DMS153 (cell line): ENCODE measurements around the gene PPP1R13L.

Experiments
- DNase-seq: peaks from one replicate; lab custom pipeline; 2025; lab: John Stamatoyannopoulos, UW

PPP1R13L gene

DNA sequence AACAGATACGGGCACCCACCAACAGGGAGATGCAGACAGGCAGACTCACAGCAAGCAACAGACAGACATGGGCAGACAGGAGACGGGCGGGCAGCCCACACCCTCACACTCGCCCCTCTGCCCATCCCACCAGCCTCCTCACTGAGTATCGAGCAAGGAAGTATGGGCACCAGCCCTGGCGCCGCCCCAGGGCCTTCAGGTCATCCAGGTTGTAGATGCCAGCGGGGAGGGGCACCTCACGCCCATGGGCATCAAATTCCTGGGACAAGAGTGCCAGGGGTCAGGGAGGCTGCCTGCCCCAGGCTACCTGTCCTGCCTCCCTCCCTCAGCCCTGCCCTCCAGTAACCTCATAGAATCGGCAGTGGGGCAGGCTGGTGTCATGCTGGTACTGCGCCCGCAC, 40.2 kb downstream of the PPP1R13L start:
- DNase-seq = no peak

DNA sequence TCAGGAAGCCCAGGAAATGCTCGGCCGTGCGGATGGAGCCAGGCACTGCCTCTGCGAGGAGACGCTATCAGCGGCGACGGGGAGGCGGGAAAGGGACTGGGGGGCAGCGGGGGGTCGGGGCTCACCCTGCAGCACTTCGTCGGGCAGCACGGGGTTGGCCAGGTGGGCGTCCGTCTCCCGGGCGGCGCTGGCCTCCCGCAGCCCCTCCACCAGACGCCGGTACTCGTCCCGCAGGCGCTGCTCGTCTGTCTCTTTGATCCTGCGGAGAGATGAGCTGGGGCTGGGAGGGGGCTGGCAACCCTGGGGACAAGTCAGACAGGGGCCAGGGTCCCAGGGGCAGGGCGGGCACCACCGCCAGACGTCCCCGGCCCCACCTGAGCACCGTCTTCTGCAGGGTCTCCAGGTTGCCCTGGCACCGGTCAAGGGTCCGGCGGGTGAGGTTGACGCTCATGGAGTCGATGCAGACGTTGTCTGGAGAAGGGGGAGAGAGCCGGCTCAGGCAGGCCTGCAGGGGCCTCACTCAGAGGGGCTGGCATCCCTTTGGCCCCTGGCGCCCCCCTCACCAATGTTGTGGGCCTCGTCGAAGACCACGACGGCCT, 40.9 kb downstream of the PPP1R13L start:
- no peak for DNase-seq

DNA sequence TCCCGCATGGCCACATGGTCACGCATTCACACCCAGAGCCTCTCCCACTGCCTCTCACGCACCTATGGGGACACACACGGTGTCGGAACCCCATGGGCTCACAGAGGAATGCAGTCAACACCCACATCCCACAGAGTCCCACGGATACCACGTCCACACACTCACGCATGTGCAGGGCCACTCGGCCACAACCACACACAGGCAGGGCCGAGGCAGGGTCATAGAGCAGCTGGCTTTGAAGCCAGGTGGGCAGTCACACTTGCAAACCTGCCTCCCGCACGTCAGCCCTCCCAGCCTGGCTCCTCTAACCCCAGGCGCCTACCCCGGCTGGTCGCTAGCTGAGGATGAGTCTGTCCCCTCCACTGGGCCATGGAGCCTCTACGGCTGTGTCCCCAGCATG, 42.6 kb downstream of the PPP1R13L start:
- no peak for DNase-seq

DNA sequence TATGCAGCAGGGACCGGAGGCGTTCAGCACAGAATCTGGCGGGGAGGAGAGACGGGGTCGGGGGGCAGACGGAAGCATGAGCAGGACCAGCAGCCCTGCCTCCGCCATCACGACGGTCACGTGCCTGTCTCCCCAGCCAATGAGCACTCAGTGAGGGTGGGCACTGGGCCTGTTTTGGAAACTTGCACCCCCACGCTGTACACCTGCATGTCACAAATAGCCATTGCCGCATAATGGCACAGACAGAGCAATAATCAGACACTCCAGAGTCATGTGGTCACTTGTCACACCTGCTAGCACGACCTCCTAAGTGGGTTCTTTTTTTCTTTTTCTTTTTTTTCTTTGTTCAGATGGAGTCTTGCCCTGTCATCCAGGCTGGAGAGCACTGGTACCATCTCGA, 43.3 kb downstream of the PPP1R13L start:
- DNase-seq = no peak

DNA sequence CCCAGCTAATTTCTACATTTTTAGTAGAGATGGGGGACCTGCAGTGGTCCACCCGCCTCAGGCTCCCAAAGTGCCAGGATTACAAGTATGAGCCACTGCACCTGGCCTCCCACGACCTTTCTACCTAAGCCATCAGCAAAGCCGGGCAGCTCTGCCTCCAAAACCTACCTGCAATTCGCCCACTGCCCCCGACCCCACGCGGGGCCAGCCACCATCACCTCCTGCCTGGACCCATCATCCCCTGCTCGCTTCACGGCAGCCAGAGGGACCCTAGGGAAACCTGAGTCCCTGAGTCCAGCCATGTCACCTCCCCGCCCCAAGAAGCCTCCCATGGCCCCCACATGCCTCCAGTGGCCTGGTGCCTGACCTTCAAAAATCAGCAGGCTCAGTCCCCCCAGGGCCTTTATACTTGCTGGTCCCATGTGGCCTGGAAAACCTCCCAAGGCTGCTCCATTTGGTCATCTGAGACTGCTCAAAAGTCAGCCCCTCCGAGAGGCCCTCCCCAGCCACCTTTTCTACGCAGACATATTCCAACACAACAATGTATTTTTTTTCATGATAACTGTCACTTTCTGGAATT, 46.6 kb downstream of the PPP1R13L start:
- no peak for DNase-seq

DNA sequence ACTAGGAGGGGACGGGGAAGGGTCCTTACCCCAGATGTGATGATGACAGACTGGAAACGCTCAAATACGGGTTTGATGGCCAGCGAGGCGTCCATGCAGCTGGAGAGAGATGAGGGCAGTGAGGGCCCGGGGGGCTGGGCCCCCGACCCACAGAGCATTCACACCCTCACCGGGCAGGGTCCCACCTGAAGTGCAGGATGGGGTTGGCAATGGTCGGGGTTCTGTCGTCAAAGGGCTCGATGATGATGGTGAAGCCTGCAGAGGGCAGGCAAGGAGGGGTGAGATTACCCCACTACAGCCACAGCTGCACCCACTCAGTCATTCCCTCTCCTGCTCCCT, 47.5 kb downstream of the PPP1R13L start:
- no peak for DNase-seq

DNA sequence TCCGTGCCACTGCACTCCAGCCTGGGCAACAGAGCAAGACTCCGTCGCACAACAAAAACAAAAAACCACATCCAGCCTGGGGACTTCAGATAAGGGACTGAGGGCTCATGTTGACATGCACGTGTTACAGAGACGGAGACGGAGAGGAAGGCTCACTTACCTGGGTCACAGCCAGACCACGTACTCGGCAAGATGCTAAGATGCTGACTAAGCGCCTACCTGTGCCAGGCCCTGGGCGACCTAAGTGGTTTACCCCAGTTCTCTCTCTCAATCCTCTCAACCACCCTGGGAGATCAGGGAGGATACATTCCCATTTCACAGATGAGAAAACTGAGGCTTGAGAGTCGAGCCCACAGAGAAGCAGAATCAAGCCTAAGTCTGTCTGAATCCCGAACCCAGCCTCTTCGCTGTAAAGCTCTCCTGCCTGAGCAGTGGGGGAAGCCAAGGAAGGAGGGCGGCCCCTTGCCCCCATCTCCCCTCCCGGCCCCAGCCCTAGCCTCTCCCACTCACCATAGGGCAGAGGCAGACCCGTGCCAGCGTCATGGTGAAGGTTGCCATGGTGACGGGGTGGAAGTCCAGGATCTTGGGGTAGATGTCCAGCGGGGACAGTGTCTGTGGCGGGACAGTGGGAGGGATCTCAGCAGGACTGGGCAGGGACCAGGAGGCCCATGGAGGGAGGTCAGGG, 48.0 kb downstream of the PPP1R13L start:
- DNase-seq = no peak

DNA sequence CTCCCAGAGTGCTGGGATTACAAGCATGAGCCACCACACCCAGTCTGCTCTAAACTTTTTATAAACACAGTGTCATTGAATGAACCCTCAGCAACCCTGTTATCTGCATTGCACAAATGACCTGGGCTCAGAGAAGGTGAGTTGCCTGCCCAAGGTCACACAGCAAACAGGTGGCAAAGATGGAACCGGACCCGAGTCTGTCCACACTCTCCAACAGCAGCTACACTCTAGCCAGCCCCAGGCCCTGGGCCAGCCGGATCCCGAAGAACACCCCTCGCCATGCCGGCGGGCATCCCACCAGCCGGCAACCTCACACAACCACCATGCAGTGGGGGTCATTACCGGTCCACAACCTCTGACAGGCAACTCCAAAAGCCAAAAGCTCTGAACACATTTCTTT, 49.0 kb downstream of the PPP1R13L start:
- DNase-seq = no peak

DNA sequence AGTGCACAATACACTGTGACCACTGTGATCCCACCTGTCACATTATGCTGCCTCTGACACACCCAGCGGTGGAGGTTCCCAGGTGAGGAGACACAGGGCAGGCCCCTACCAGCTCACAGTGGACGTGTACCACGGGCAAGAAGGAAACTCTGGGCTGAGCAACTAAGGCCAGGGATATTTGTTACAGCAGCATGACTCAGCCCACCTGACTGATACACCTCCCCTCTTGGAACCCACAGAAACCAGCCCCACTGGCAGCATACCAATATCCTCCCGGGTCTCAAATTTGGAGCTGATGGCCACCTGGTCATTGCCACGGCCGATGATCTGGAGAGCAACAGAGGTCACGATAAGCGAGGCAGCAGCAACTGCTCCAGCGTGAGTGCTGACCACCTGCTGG, 49.5 kb downstream of the PPP1R13L start:
- DNase-seq = no peak

DNA sequence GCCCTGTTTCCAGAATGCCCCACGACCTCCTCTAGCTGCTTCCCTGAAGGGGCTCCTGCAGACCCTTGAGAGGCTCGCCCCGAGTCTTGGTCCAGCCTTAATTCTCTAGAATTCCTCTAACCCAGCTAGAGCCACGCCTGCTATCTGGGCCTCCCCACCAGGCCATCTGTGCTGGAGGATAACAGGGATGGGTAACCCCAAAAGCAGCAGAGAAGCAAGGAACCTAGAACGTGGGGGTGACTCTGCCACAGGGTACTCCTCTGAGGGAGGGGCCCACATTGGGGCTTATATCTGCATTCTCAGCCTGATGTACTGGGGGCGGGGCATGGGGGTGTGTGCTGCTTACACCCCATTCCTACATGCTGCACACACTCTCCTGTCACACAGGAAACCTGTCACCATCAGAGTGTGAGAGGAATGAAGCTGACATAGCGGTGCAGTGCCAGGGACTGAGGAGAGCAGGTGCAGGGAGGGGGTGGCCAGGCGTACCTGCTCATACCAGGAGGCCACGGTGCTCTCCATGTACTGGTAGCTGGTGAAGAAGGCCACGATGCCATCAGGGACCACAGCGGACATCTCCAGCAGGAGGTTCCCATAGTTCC, 50.5 kb downstream of the PPP1R13L start:
- no peak for DNase-seq

DNA sequence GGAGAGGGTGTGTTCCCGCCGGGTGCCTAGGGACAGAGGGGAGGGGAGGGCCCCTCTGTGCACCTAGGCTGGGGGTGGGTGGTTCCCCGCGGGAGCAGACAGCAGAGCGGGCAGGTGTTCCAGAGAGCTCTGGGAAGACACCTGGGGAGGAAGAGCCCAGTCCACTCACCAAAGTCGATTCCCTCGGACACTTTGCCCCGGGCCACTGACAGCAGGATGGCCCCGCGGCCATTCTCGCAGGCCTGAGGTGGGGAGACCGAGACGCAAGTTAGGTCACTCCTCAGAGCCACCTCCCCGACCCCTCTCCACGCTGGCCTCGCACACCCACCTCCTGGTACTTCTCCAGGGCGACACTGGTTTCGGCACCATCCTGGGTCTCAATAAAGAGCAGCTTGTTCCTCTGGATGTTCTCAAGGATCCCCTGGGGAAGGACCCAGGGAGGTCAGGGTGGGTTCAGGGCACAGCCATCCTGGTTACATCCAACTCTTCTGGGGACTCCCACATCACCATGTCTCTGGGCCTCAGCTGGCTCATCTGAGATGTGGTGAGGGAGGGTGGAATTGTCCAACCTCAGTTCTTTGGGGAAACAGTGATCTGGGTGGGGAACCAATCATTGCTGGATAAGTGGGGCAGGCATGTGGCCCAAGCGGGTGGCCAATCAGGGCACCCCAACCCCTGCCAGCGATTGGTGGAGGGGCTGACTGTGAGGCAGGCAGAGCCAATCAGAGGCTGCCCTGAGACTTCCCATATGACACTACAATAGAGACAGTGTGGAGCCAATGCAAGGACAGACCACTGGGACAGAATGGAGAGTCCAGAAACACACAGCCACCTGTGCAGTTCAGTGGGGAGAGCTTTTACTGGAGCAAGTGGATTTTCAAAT, 51.7 kb downstream of the PPP1R13L start:
- DNase-seq = no peak

DNA sequence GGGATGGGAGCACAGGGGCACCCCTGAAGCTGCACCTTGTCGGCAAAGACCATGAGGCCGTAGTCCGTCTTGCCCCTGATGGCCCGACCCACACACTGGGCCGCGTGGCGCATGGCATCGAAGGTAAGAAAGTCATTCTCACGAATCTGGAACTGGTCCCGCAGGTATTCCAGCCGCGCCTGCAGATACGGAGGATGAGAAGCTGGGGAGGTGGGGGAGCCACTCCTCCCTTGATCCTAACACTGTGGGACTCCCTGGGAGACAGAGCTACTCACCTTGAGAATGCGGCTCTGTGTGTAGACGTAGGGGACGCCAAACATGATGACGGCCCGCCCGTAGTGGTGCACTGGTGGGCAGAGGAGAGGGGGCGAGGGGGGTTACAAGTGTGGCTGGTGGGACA, 52.4 kb downstream of the PPP1R13L start:
- no peak for DNase-seq

DNA sequence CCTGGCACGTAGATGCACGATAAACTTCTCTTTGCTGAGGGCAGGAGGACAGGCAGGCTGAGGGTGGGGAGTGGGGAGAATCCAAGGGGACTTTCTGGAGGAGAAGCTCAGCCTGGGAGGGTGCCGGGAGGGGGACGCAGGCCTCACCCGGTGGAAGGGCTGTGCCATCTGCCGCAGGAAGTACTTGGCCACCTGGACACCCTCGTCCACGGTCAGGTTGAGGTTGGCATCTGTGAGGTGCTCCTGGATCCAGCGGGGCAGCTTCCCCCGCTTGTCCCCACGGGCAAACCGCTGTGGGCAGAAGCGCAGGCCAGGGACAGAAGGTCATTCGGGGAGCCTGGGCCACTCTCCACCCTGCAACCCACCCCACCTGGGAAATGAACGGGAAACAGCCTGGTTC, 52.8 kb downstream of the PPP1R13L start:
- DNase-seq = no peak

DNA sequence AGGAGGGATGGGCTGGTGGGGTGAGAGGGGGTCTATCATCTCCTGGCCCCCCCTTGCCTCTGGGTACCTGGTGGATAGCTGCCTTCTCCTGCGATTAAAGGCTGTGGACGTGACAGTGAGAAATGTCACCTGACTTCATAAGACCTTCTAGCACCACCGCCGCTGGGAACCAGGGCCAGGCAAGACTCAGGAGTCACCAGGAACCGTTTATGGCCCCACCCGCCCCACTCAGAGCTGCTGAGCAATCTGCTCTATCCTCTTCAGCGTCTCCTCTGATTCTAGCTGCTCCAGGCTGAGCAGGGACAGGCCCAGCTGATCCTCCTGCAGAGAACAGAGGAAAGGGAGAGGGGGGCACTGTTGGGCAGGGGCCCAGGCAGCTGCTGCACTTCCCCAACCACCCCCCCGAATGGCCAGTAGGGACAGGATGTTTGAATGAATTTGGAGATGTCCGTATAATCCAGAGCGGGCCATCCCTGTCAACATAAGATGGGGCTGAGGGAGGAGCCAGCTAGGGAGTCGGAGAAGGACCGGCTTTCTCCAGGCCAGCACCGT, 53.4 kb downstream of the PPP1R13L start:
- DNase-seq = no peak

DNA sequence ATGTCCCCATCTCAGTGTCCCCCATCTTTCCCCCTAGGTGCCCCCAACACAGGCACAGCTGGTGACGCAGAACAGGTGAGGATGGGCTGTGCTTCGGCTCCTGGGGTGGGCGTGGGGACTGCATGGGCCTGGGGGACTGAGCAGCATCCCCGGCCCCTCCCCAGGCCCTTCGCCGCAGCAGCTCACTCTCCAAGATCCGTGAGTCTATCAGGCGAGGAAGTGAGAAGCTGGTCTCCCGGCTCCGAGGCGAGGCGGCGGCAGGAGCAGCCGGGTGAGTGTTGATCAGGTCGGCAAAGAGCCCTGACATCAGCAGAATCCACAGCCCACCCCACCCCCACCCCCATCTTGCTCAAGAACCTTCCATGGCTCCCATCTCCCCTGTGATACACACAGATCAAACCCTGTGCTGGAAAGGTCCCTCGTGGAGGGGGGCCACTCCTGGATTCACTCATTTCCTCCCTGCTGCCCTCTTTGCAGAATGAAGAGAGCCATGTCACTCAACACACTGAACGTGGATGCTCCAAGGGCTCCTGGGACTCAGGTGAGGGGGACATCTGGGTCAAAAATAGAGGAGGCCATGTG, 54.3 kb downstream of the PPP1R13L start:
- no peak for DNase-seq

DNA sequence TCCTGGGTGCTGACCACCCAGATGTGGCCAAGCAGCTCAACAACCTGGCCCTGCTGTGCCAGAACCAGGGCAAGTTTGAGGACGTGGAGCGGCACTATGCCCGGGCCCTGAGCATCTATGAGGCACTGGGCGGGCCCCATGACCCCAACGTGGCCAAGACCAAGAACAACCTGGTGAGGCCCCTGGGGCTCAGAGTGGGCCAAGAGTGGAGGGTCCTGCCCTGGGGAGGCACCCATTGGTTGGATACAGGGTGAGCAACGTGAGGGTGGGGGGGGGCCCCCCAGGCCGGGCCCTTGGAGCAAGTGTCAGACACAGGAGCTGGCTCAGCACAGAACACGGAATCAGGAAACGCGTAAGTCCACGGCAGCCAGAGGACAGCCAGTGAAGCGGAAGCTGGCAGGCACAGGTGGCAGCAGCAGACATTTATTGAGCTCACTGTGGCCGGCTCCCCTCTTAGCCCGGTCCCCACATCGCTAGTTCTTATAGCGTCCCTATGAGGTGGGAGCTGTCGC, 55.4 kb downstream of the PPP1R13L start:
- DNase-seq = no peak

DNA sequence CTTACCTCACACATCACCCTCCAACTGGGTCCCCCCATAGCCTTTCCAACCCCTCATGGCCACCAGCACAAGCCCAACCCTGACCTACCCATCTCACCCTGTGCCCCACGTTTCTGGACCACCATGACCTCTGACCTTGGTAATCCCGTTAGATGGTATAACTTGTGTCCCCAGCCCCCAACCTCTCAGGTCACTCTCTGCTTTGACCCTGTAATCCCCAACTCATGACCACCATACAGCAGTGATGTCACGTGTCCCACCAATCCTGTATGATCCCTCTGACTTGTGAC, 55.8 kb downstream of the PPP1R13L start:
- DNase-seq = no peak

DNA sequence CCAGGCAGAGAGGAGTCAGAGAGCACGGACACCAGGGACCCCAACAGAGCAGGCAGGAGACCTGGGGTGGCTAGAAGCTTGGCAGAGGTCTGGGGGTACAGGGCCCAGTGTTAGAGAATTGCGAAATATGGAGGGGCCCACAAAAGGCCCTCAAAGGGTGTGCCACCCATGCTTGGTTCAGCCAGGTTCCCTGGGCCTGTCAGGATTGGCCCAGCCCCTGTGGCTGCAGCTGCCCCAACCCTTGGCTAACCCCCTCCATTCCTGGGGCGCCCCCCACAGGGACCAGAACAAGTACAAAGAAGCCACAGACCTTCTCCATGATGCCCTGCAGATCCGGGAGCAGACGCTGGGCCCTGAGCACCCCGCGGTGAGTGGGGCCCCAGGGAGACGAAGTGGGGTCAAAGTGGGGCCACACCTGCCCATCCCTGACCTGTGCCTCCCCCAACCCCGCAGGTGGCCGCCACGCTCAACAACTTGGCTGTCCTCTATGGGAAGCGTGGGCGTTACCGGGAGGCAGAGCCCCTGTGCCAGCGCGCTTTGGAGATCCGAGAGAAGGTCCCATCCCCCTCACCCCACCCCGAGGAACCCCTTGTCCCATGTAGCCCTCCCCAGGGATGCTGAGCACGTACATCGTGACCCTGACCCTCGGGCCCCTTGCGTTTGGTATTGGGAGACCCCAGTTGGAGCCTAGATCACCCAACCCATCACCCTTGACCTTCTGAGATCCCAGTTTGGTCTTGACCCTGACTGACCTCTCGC, 56.3 kb downstream of the PPP1R13L start:
- no peak for DNase-seq

DNA sequence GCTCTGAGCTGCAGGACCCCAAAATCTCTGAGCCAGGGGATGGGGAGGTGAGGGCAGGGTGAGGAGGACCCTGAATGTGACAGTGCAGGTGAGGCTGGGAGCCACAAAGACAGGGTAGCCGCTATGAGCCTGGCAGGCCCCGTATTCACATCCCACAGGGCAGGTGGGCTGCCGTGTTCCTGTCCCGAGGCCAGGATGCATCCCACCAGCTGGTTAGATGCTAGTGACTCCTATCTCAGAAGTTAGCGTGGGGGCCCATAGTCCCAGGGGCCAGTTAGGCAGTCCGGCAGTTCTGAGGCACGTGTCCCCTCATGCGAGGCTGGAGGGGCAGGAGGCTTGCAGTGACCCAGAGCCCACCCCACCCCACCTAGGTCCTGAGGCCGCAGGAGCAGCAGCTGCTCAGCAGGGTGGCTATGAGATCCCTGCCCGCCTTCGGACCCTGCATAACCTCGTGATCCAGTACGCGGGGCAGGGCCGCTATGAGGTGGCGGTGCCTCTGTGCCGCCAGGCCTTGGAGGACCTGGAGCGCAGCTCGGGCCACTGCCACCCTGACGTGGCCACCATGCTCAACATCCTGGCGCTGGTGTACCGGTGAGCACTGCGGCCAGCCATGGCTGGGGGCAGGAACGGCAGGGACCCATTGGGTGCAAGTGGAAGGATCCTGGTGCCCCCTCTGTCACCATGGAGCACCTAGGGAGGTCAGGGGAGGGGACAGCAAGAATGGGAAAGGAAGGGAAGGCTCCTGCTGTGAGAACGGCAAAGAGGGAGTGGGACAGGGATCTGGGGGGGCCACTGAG, 57.1 kb downstream of the PPP1R13L start:
- DNase-seq = no peak

DNA sequence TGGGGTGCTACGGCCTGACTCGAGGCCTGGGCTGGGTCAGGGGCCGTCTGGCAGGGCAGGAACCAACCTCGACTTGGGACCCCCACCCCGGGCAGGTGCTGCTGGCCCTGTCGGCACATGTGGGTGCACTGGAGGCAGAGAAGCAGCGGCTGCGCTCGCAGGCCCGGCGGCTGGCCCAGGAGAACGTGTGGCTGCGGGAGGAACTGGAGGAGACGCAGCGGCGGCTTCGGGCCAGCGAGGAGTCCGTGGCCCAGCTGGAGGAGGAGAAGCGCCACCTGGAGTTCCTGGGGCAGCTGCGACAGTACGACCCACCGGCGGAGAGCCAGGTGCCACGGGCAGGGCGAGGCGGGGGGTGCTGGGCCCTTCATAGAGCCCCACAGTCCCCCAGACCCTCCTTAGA, 58.4 kb downstream of the PPP1R13L start:
- no peak for DNase-seq
